Large intestine (tissue), 3 donors: ENCODE measurements around the gene KCNQ1OT1. TPM values are rescaled to one million over a fixed set of nuclear protein-coding genes. Genes with fewer than 3 reads are reported as not detected.

Source experiments
- DNase-seq, 2 donors: peaks; one replicate each; pipeline versions ENCODE4 v3.0.0 to v3.0.0-alpha.2; 2013
- H3K27ac ChIP-seq: one replicate; pipeline ENCODE4 v1.5.1; 2013; ENCODE audit warnings: low read length
- H3K27me3 ChIP-seq: 2 replicates; pipeline ENCODE4 v1.6.1; 2013; ENCODE audit warnings: low read length; ENCODE audit not compliant: control insufficient read depth, insufficient read depth
- H3K36me3 ChIP-seq: 2 replicates; pipeline ENCODE4 v1.6.1; 2013; ENCODE audit warnings: low read length; ENCODE audit not compliant: control insufficient read depth, insufficient read depth
- H3K4me1 ChIP-seq: one replicate; pipeline ENCODE4 v1.6.1; 2013; ENCODE audit warnings: low read length; ENCODE audit not compliant: control insufficient read depth, insufficient read depth
- H3K4me3 ChIP-seq: one replicate; pipeline ENCODE4 v1.5.1; 2013; ENCODE audit warnings: low read length
- H3K9me3 ChIP-seq: one replicate; pipeline ENCODE4 v1.6.1; 2013; ENCODE audit warnings: mild to moderate bottlenecking, low read depth, low read length, moderate library complexity; ENCODE audit not compliant: control insufficient read depth
- WGBS: methylation state at CpG from one replicate; pipeline ENCODE4 v1.1.5; 2013; ENCODE audit warnings: low lambda C conversion rate; ENCODE audit not compliant: insufficient coverage; 5-methylcytosine and 5-hydroxymethylcytosine counted together
- polyA plus RNA-seq: library from polyadenylated mRNA; unstranded; fragments of 120-200 nt; gene quantifications from one replicate; pipeline ENCODE4 v1.2.1, GENCODE V29; 2013

The KCNQ1OT1 gene
- polyA plus RNA-seq, 1 donor = 2.8 TPM

- H3K27ac ChIP-seq = peak overlapping the region; percentile 96
- DNase-seq = peak; percentile 65 to 78
- H3K27me3 ChIP-seq = no peaks in the 10 kb centered on the region
- H3K4me1 ChIP-seq = peaks cover 45% of the 10 kb centered on the region
- peaks cover 18% of the 10 kb centered on the region for H3K9me3 ChIP-seq
- H3K36me3 ChIP-seq = no peaks in the 10 kb centered on the region
- no CpG with 5 or more reads among the region's 27 CpGs for WGBS
- no peak overlapping the region for H3K4me3 ChIP-seq
Observed at GRCh38 chr11:2561696-2562581, 137.9 kb downstream of the KCNQ1OT1 start.

- H3K36me3 ChIP-seq = no peaks in the 10 kb centered on the region
- H3K27ac ChIP-seq = no peak overlapping the region
- WGBS = no CpG with 5 or more reads among the region's 28 CpGs
- peaks cover 30% of the 10 kb centered on the region for H3K4me1 ChIP-seq
- no peak for DNase-seq
- H3K27me3 ChIP-seq = no peaks in the 10 kb centered on the region
- no peak overlapping the region for H3K4me3 ChIP-seq
- H3K9me3 ChIP-seq = peaks cover 18% of the 10 kb centered on the region
Observed at GRCh38 chr11:2559527-2560311, 140.1 kb downstream of the KCNQ1OT1 start.

- H3K36me3 ChIP-seq = no peaks in the 10 kb centered on the region
- DNase-seq = no peak
- peaks cover 18% of the 10 kb centered on the region for H3K9me3 ChIP-seq
- no peaks in the 10 kb centered on the region for H3K27me3 ChIP-seq
- H3K4me3 ChIP-seq = no peak overlapping the region
- H3K4me1 ChIP-seq = peaks cover 32% of the 10 kb centered on the region
- no peak overlapping the region for H3K27ac ChIP-seq
- WGBS = no CpG with 5 or more reads among the region's 13 CpGs
Observed at GRCh38 chr11:2558861-2559526, 140.8 kb downstream of the KCNQ1OT1 start.

- no peak overlapping the region for H3K4me3 ChIP-seq
- 100% methylated on average over 1 of the region's 17 CpGs for WGBS
- no peaks in the 10 kb centered on the region for H3K36me3 ChIP-seq
- DNase-seq = no peak
- no peaks in the 10 kb centered on the region for H3K27me3 ChIP-seq
- H3K4me1 ChIP-seq = peaks cover 31% of the 10 kb centered on the region
- H3K9me3 ChIP-seq = peaks cover 18% of the 10 kb centered on the region
- H3K27ac ChIP-seq = no peak overlapping the region
Observed at GRCh38 chr11:2558397-2558796, 141.4 kb downstream of the KCNQ1OT1 start.

Other genes with a start within 250 kb of the KCNQ1OT1 start
- gene CDKN1C, start 185.8 kb upstream of the KCNQ1OT1 start, polyA plus RNA-seq = 197 TPM
- gene PHLDA2, start 229.4 kb upstream of the KCNQ1OT1 start, polyA plus RNA-seq = 7.3 TPM